Right atrium auricular region (tissue), 2 donors: Measurements from ENCODE around the gene IZUMO2. TPM values are rescaled to one million over a fixed set of nuclear protein-coding genes. Genes with fewer than 3 reads are reported as not detected.

Source experiments
- total RNA-seq, 2 donors: library from RNA; depleted of rRNA; stranded (reverse); fragments of >200 nt; gene quantifications; one replicate each; pipeline ENCODE4 v1.1.0, GENCODE V29; 2016

Gene IZUMO2
- total RNA-seq, 2 donors from 2014 or later, result not detected

Other genes starting within 250 kb of the IZUMO2 start
- gene ATF5, start 234.1 kb downstream of the IZUMO2 start, total RNA-seq, result 1 to 10 TPM; 3.8 to 5.9 TPM
- gene NUP62, start 233.8 kb downstream of the IZUMO2 start, total RNA-seq, result 10 to 100 TPM; 23.5 to 32.6 TPM
- 1 to 10 TPM in 1 of 2 donors, under 1 TPM in 1; 0.19 to 2.2 TPM for gene SIGLEC11, start 202.1 kb downstream of the IZUMO2 start, total RNA-seq
- gene VRK3, start 137.9 kb downstream of the IZUMO2 start, total RNA-seq, result 10 to 100 TPM; 20.5 to 25.5 TPM
- gene ZNF473, start 137.3 kb downstream of the IZUMO2 start, total RNA-seq, result 1 to 10 TPM; 2.3 to 4.2 TPM
- 10 to 100 TPM; 40.9 to 44.5 TPM for gene MYH14, start 40.3 kb upstream of the IZUMO2 start, total RNA-seq
- gene KCNC3, start 166.1 kb upstream of the IZUMO2 start, total RNA-seq, result 1 to 10 TPM; 1.4 to 2.0 TPM
- under 1 TPM in 1 of 2 donors, not detected in 1; 0.31 TPM for gene NAPSA, start 202.4 kb upstream of the IZUMO2 start, total RNA-seq
- gene NR1H2, start 213.2 kb upstream of the IZUMO2 start, total RNA-seq, result 100 to 1,000 TPM in 1 of 2 donors, 10 to 100 TPM in 1; 97.0 to 121 TPM
- 1 to 10 TPM; 5.9 to 10.0 TPM for gene POLD1, start 221.1 kb upstream of the IZUMO2 start, total RNA-seq